Muscle layer of colon (tissue), 2 donors: ENCODE measurements around the gene MSMP.
A peak's percentile ranks its signal among the peaks of the same experiment; 100 is the strongest.

Experiments used
- H3K27ac ChIP-seq: one replicate; pipeline ENCODE4 v1.7.0; 2013; ENCODE audit warnings: low read depth, mild to moderate bottlenecking, low read length, moderate library complexity
- H3K27me3 ChIP-seq, 2 donors: one replicate each; pipeline ENCODE4 v1.7.0; 2013; ENCODE audit warnings: low read length in 2 of 2, mild to moderate bottlenecking in 2 of 2; ENCODE audit not compliant: insufficient read depth in 2 of 2, control insufficient read depth in 1 of 2
- H3K36me3 ChIP-seq: one replicate; pipeline ENCODE4 v1.7.0; 2013; ENCODE audit warnings: mild to moderate bottlenecking, low read length; ENCODE audit not compliant: insufficient read depth
- H3K4me1 ChIP-seq: one replicate; pipeline ENCODE4 v1.7.0; 2013; ENCODE audit warnings: mild to moderate bottlenecking, low read length; ENCODE audit not compliant: insufficient read depth
- H3K4me3 ChIP-seq, 2 donors: one replicate each; pipeline ENCODE4 v1.7.0; 2013; ENCODE audit warnings: low read length in 2 of 2, low read depth in 1 of 2, mild to moderate bottlenecking in 1 of 2, moderate library complexity in 1 of 2
- H3K9ac ChIP-seq: one replicate; pipeline ENCODE4 v1.7.0; 2013; ENCODE audit warnings: low read length
- H3K9me3 ChIP-seq: one replicate; pipeline ENCODE4 v1.7.0; 2013; ENCODE audit warnings: mild to moderate bottlenecking, low read length
- donor health status: abdominal sarcoma.
- donor health status: Adenocarcinoma of cecum.

MSMP gene

GRCh38 chr9:35753466-35753865 is 610 bp downstream of the MSMP start:
- Histone ChIP-seq H3K4me1 (peaks cover 26% of the 10 kb centered on the region), H3K4me3 (peak overlapping the region in 1 of 2 donors; percentile 8), H3K27me3 (no peaks in the 10 kb centered on the region), H3K9me3 (no peaks in the 10 kb centered on the region), H3K27ac (no peak overlapping the region), H3K36me3 (peaks cover 35% of the 10 kb centered on the region), H3K9ac (no peak overlapping the region)

DNA sequence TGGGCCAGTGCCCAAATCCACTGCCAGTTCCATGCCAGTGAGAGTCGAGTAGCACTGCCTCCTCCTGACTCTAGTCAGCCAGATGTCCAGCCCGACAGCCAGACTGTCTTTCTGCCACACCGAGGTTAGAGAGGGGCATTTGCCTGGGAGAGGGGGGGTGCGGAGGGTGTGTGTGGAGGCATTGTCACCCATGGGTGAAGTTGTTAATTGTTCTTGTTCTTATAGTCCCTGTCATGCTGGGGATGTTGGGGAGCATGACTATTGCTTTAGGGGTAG is 3.9 kb downstream of the MSMP start:
- peaks cover 32% of the 10 kb centered on the region for H3K4me1 ChIP-seq
- H3K36me3 ChIP-seq, result peaks cover 39% of the 10 kb centered on the region
- peak overlapping the region; percentile 91 to 94 for H3K4me3 ChIP-seq
- no peaks in the 10 kb centered on the region for H3K27me3 ChIP-seq
- no peaks in the 10 kb centered on the region for H3K9me3 ChIP-seq
- H3K9ac ChIP-seq, result peak overlapping the region; percentile 89
- peak overlapping the region; percentile 89 for H3K27ac ChIP-seq

GRCh38 chr9:35749515-35750255 is 4.4 kb downstream of the MSMP start:
- Histone ChIP-seq H3K27me3 (no peaks in the 10 kb centered on the region), H3K36me3 (peaks cover 41% of the 10 kb centered on the region), H3K9ac (peak overlapping the region; percentile 89), H3K27ac (peak overlapping the region; percentile 89), H3K4me1 (peaks cover 32% of the 10 kb centered on the region), H3K4me3 (peak overlapping the region; percentile 91 to 94), H3K9me3 (no peaks in the 10 kb centered on the region)

GRCh38 chr9:35748858-35749514 is 5.1 kb downstream of the MSMP start, which contains the start of the genes GBA2 and RGP1:
Gene GBA2, minus strand, starts transcription at chr9:35749228. Its CDS starts 524 bp downstream, at chr9:35748704.
Gene RGP1, plus strand, starts transcription at chr9:35749287. Its CDS starts 469 bp downstream, at chr9:35749756.
- Histone ChIP-seq H3K27ac (peak within 1 kb of the TSS; percentile 93), H3K36me3 (peaks cover 48% of the 10 kb centered on the region), H3K27me3 (no peaks in the 10 kb centered on the region), H3K9ac (peak within 1 kb of the TSS; percentile 91), H3K9me3 (no peaks in the 10 kb centered on the region), H3K4me1 (peaks cover 32% of the 10 kb centered on the region), H3K4me3 (peak within 1 kb of the TSS; percentile 91 to 94)

DNA sequence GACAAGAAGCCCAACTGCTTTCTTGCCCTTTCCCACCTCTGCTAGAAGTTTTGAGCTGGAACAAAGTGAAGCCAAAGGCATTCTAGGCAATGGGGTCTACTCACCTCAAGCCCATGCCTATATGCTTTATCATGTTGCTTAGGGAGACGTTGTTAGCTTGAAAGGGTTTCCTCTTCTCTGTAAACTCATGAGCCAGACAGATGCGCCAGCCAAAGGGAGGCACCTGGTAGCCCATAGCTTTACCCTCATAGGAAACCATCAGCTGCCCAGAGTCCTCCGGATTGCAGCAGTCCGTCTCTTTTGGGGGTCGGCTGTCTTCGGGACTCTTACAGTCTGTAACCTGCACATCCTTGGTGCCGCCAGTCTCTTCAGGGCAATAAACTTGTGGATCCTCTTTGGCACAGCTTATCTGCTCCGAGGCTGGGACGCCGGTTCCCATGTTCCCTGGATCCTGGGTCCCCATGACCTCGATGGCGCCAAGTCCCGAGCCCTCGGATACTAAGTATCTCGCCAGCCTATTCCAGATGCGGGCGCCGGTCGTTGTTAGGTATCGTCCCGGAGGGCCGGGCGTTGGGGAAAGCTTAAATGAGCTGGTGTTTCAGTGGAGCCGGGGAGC is 5.7 kb downstream of the MSMP start:
- H3K27me3 ChIP-seq, result no peaks in the 10 kb centered on the region
- H3K4me3 ChIP-seq, result peak overlapping the region; percentile 91 to 94
- peak overlapping the region; percentile 93 for H3K27ac ChIP-seq
- no peaks in the 10 kb centered on the region for H3K9me3 ChIP-seq
- peak overlapping the region; percentile 91 for H3K9ac ChIP-seq
- H3K36me3 ChIP-seq, result peaks cover 48% of the 10 kb centered on the region
- peaks cover 32% of the 10 kb centered on the region for H3K4me1 ChIP-seq

DNA sequence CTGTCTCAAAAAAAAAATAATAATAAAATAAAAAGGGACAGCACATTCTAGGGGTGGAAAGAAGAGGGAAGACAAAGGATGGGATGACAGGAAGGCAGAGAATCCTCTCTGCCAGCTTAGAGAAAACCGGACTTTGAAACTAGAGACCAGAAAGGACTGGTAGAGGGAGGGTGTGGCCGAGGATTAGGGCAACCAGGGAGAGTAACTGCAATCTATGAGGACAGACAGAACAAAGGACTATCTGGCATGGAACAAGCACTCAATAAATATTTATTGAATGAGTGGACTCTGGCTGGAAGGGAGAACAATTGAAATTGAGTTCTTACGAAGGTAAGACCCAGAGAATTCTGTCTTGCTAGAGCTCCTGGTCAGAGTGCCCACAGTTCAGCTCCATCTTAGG is 7.5 kb downstream of the MSMP start:
- H3K27ac ChIP-seq, result peak overlapping the region; percentile 67
- H3K4me1 ChIP-seq, result peaks cover 32% of the 10 kb centered on the region
- H3K9ac ChIP-seq, result peak overlapping the region; percentile 91
- H3K27me3 ChIP-seq, result no peaks in the 10 kb centered on the region
- H3K36me3 ChIP-seq, result peaks cover 48% of the 10 kb centered on the region
- H3K9me3 ChIP-seq, result no peaks in the 10 kb centered on the region
- H3K4me3 ChIP-seq, result peak overlapping the region; percentile 91 to 94

GRCh38 chr9:35745569-35745968 is 8.5 kb downstream of the MSMP start:
- Histone ChIP-seq H3K27ac (no peak overlapping the region), H3K9me3 (no peaks in the 10 kb centered on the region), H3K27me3 (no peaks in the 10 kb centered on the region), H3K36me3 (peaks cover 46% of the 10 kb centered on the region), H3K4me3 (peak overlapping the region in 1 of 2 donors; percentile 48), H3K9ac (peak overlapping the region; percentile 4), H3K4me1 (peaks cover 32% of the 10 kb centered on the region)

DNA sequence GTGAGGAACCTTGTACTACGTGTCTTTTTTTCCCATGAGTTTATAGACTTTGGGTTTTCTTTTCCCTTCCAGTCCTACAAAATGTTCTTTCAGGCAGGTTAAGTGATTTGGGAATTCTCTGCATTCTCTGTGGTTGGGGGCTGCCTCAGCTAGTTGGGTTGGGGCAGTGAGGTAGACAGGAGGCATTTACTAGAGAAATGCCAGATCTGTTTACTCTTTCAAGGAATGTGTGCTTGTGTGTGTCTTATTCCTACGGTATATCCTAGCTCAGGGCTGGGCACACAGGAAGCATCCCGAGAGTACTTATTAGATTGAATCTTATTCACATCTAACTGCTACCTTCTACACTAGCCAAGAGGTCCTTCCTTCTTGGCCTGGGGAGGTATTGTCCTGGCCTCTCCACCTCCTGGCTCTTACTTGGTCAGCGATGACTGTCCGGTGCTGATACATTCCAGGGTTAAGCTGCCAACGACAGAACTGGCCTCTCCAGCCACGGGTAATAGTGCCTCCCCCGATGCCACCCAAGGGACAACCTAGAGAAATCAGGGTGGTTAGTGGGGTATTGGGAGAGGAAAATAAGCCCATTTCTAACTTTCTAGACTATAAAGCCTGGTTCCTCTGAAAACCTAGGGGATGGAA is 10.1 kb downstream of the MSMP start:
- H3K9me3 ChIP-seq, result no peaks in the 10 kb centered on the region
- no peaks in the 10 kb centered on the region for H3K27me3 ChIP-seq
- peaks cover 61% of the 10 kb centered on the region for H3K36me3 ChIP-seq
- H3K4me1 ChIP-seq, result peaks cover 23% of the 10 kb centered on the region
- H3K4me3 ChIP-seq, result no peak overlapping the region
- H3K9ac ChIP-seq, result no peak overlapping the region
- H3K27ac ChIP-seq, result peak overlapping the region; percentile 24

- H3K4me3 ChIP-seq, result no peak overlapping the region
- H3K9ac ChIP-seq, result no peak overlapping the region
- peak overlapping the region; percentile 24 for H3K27ac ChIP-seq
- H3K27me3 ChIP-seq, result no peaks in the 10 kb centered on the region
- H3K9me3 ChIP-seq, result no peaks in the 10 kb centered on the region
- peaks cover 23% of the 10 kb centered on the region for H3K4me1 ChIP-seq
- H3K36me3 ChIP-seq, result peaks cover 66% of the 10 kb centered on the region
Measured at GRCh38 chr9:35743452-35743851, 10.6 kb downstream of the MSMP start.

DNA sequence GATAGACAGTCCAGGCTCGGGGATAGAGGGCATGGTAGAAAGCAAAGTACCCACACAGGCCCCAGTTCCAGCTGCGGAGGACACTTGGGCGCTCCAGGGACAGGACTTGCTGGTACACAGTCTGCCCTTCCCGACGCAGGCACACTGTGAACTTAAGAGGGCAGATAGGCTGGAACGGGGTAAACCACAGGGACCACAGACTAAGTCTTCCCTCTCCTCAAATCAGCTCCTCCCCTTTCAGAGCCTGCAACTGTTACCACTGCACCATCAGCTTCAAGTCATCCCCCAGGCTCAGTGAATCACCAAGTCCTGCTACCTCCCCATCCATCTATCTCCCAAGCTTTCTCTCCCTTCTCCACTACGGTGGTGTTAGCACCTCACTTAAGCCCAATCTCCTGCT is 12.3 kb downstream of the MSMP start:
- H3K9me3 ChIP-seq, result no peaks in the 10 kb centered on the region
- no peak overlapping the region for H3K4me3 ChIP-seq
- H3K9ac ChIP-seq, result no peak overlapping the region
- no peak overlapping the region for H3K27ac ChIP-seq
- peaks cover 13% of the 10 kb centered on the region for H3K4me1 ChIP-seq
- H3K27me3 ChIP-seq, result no peaks in the 10 kb centered on the region
- peaks cover 83% of the 10 kb centered on the region for H3K36me3 ChIP-seq

DNA sequence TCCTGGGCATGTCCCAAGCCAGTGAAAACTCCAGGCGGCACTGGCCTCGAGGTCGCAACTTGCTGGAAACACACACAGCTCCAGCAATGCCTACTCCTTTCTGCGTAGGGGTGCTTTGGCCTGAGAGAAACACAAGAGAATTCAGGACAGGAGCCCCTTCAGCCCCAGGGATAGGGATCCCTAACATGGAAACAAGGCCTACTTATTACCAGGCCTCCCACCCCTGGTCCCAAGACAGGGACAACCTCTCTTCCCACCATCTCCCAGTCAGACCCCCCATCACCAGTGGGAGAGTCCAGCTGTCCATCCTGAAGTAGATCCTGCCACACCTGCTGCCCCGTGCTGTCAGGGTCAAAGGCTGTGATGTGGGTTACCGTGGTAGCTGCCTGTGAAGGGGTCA is 13.8 kb downstream of the MSMP start:
- H3K27me3 ChIP-seq, result no peaks in the 10 kb centered on the region
- no peak overlapping the region for H3K9ac ChIP-seq
- no peak overlapping the region for H3K27ac ChIP-seq
- H3K4me3 ChIP-seq, result no peak overlapping the region
- no peaks in the 10 kb centered on the region for H3K9me3 ChIP-seq
- H3K4me1 ChIP-seq, result no peaks in the 10 kb centered on the region
- H3K36me3 ChIP-seq, result peaks cover 94% of the 10 kb centered on the region
